Measurements from ENCODE around the gene LAG3.

LAG3 gene

GRCh38 chr12:6766651-6767349 is 5.5 kb upstream of the LAG3 start:
- TF ChIP-seq, protein P1, sequence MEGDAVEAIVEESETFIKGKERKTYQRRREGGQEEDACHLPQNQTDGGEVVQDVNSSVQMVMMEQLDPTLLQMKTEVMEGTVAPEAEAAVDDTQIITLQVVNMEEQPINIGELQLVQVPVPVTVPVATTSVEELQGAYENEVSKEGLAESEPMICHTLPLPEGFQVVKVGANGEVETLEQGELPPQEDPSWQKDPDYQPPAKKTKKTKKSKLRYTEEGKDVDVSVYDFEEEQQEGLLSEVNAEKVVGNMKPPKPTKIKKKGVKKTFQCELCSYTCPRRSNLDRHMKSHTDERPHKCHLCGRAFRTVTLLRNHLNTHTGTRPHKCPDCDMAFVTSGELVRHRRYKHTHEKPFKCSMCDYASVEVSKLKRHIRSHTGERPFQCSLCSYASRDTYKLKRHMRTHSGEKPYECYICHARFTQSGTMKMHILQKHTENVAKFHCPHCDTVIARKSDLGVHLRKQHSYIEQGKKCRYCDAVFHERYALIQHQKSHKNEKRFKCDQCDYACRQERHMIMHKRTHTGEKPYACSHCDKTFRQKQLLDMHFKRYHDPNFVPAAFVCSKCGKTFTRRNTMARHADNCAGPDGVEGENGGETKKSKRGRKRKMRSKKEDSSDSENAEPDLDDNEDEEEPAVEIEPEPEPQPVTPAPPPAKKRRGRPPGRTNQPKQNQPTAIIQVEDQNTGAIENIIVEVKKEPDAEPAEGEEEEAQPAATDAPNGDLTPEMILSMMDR (IDR thresholded peaks at IDR 0.05; ENCODE audit: low read depth, low read length) = peak; percentile 50; the same call in 1 of the 2 replicates
- H3K4me3 ChIP-seq (ENCODE audit: low read depth, low read length) = peak overlapping the region; percentile 84
- no peaks in the 10 kb centered on the region for H3K9me3 ChIP-seq
- H3K36me3 ChIP-seq = peaks cover 24% of the 10 kb centered on the region
- no peaks in the 10 kb centered on the region for H3K27me3 ChIP-seq
- H3K4me1 ChIP-seq = peaks cover 48% of the 10 kb centered on the region
- DNase-seq = peak; percentile 86

GRCh38 chr12:6767353-6768319 is 4.7 kb upstream of the LAG3 start:
- Histone ChIP-seq H3K9me3 (no peaks in the 10 kb centered on the region), H3K36me3 (peaks cover 26% of the 10 kb centered on the region), H3K27me3 (no peaks in the 10 kb centered on the region), H3K4me3 (ENCODE audit: low read depth, low read length) (peak overlapping the region; percentile 84), H3K4me1 (peaks cover 48% of the 10 kb centered on the region)
- peak; percentile 49 for DNase-seq
- TF ChIP-seq, protein P1 (IDR thresholded peaks at IDR 0.05; ENCODE audit: low read depth, low read length) = no peak

DNA sequence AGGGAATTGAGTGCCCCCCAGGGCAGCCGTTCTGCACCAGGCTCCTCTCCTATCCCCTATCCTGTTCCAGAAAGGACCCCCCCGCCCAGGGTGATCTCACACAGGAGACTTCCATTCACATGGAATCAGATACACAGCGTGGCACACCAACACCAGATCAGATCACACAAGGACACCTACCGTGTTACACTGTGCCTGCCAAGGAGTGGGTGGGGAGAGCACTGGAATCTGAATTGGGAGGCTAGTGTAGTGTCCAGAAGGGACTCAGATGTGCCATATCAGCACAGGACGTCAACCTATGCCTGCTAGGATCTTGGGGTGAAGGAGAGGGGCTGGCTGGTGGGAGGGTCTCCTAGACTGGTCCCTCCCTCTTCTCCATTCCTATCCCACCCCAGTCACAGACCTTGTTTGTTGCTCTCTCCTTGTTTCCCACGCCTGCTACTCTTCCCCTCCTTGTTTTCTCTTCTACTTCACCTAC is 3.8 kb upstream of the LAG3 start:
- peak overlapping the region; percentile 84 for H3K4me3 ChIP-seq (ENCODE audit: low read depth, low read length)
- H3K36me3 ChIP-seq = peaks cover 26% of the 10 kb centered on the region
- TF ChIP-seq, protein P1 (IDR thresholded peaks at IDR 0.05; ENCODE audit: low read depth, low read length) = no peak
- no peaks in the 10 kb centered on the region for H3K27me3 ChIP-seq
- no peak for DNase-seq
- peaks cover 40% of the 10 kb centered on the region for H3K4me1 ChIP-seq
- no peaks in the 10 kb centered on the region for H3K9me3 ChIP-seq

GRCh38 chr12:6768990-6769389 is 3.3 kb upstream of the LAG3 start:
- Histone ChIP-seq H3K4me3 (ENCODE audit: low read depth, low read length) (peak overlapping the region; percentile 84), H3K27me3 (no peaks in the 10 kb centered on the region), H3K9me3 (no peaks in the 10 kb centered on the region), H3K36me3 (peaks cover 26% of the 10 kb centered on the region), H3K4me1 (peaks cover 38% of the 10 kb centered on the region)
- TF ChIP-seq, protein P1 (IDR thresholded peaks at IDR 0.05; ENCODE audit: low read depth, low read length) = no peak
- DNase-seq = peak; percentile 84

DNA sequence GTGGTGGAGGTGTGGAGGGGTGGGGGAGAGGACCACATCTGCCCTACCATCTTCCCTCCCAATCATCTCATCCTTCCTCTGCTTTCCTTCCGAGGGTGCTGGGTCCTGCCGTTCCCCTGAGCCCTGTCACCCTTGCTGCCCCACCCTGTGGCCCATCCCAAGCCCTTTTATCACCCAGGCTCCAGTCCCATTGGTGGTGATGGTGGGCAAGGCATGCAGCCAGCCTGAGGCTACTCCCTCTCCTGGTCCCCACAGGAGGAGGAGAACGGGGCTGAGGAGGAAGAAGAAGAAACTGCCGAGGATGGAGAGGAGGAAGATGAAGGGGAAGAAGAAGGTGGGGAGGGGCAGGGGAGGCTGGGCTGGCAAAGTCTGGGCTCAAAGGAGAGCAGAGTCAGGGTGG is 2.7 kb upstream of the LAG3 start:
- peaks cover 26% of the 10 kb centered on the region for H3K36me3 ChIP-seq
- peak overlapping the region; percentile 84; the same call in 1 of the 2 replicates for H3K4me3 ChIP-seq (ENCODE audit: low read depth, low read length)
- H3K9me3 ChIP-seq = no peaks in the 10 kb centered on the region
- peaks cover 37% of the 10 kb centered on the region for H3K4me1 ChIP-seq
- DNase-seq = no peak
- TF ChIP-seq, protein P1 (IDR thresholded peaks at IDR 0.05; ENCODE audit: low read depth, low read length) = no peak
- H3K27me3 ChIP-seq = no peaks in the 10 kb centered on the region
